H1 (cell line): ENCODE data around the gene PRKAB1. TPM values are rescaled to one million over a fixed set of nuclear protein-coding genes. Genes with fewer than 3 reads are reported as not detected.

Experiments
- CTCF ChIA-PET: fragments of 300-600 bp; sonication (Branson Sonifier 250); formaldehyde crosslinking; loops from one replicate; lab custom pipeline; 2021; ENCODE audit not compliant: partially characterized antibody; lab: Charles Lee
- POLR2A ChIA-PET: fragments of 300-600 bp; sonication (Branson Sonifier 250); formaldehyde crosslinking; loops from one replicate; lab custom pipeline; 2021; ENCODE audit warnings: inconsistent platforms; ENCODE audit not compliant: partially characterized antibody; lab: Charles Lee
- DNase-seq, 2 experiments: peaks; one replicate each; pipeline versions ENCODE4 v3.0.0 to v3.0.0-alpha.2; 2010 to 2022; ENCODE audit warnings: low spot score in 2 of 2, low read depth in 1 of 2, mixed read lengths in 1 of 2
- FAIRE-seq: peaks from 2 replicates; lab custom pipeline; 2011; peaks lifted over from hg19 to GRCh38; lab: Jason Lieb, UNC
- H2AFZ ChIP-seq: 2 replicates; pipeline ENCODE4 v1.8.1; 2012; ENCODE audit warnings: low read length, inconsistent platforms
- H2AK5ac ChIP-seq: 2 replicates; pipeline ENCODE4 v1.6.1; 2013; ENCODE audit warnings: low read depth, low read length
- H2BK120ac ChIP-seq: replicated peaks from 2 replicates; pipeline ENCODE3; 2013; ENCODE audit warnings: low read depth, low read length, inconsistent platforms
- H2BK12ac ChIP-seq: 2 replicates; pipeline ENCODE4 v1.6.1; 2013; ENCODE audit warnings: low read depth, low read length
- H2BK15ac ChIP-seq: 2 replicates; pipeline ENCODE4 v1.6.1; 2013; ENCODE audit warnings: low read length
- H2BK20ac ChIP-seq: 2 replicates; pipeline ENCODE4 v1.6.1; 2013; ENCODE audit warnings: low read length
- H2BK5ac ChIP-seq: 2 replicates; pipeline ENCODE4 v1.6.1; 2013; ENCODE audit warnings: low read depth, low read length
- H3K14ac ChIP-seq: 2 replicates; pipeline ENCODE4 v1.6.1; 2013; ENCODE audit warnings: inconsistent platforms; ENCODE audit not compliant: insufficient read length
- H3K18ac ChIP-seq: 2 replicates; pipeline ENCODE4 v1.6.1; 2013; ENCODE audit warnings: low read length; ENCODE audit errors: extremely low read depth
- H3K23ac ChIP-seq: 2 replicates; pipeline ENCODE4 v1.6.1; 2013; ENCODE audit warnings: inconsistent platforms; ENCODE audit not compliant: insufficient read length
- H3K23me2 ChIP-seq: 2 replicates; pipeline ENCODE4 v1.6.1; 2013; ENCODE audit warnings: low read depth, low read length
- H3K27ac ChIP-seq: 2 replicates; pipeline ENCODE4 v1.6.1; 2011; ENCODE audit warnings: low read depth, low read length, inconsistent platforms
- H3K27me3 ChIP-seq, 4 experiments: replicated peaks in 1 of 4; 1 replicate in 1 of 4; 2 replicates in 3 of 4; pipeline versions ENCODE4 v1.6.1 to v1.8.1; 2011 to 2013; ENCODE audit warnings: low read length in 3 of 4, mild to moderate bottlenecking in 3 of 4, inconsistent platforms in 2 of 4, mixed read lengths in 2 of 4, moderate library complexity in 1 of 4; ENCODE audit not compliant: control insufficient read depth in 3 of 4, insufficient read depth in 3 of 4; ENCODE audit errors: extremely low read depth in 1 of 4
- H3K36me3 ChIP-seq, 4 experiments: 2 replicates each; pipeline versions ENCODE4 v1.6.1 to v1.8.1; 2011 to 2013; ENCODE audit warnings: mild to moderate bottlenecking in 4 of 4, low read length in 3 of 4, moderate library complexity in 2 of 4, control low read depth in 1 of 4, inconsistent platforms in 1 of 4; ENCODE audit not compliant: insufficient read depth in 4 of 4, control insufficient read depth in 2 of 4
- H3K4ac ChIP-seq: replicated peaks from 2 replicates; pipeline ENCODE3; 2013; ENCODE audit warnings: low read length, low read depth, mixed read lengths, inconsistent platforms; ENCODE audit not compliant: insufficient read length
- H3K4me1 ChIP-seq, 4 experiments: replicated peaks in 1 of 4; 1 replicate in 1 of 4; 2 replicates in 3 of 4; pipeline versions ENCODE4 v1.6.1 to v1.8.1; 2011 to 2013; ENCODE audit warnings: low read length in 3 of 4, inconsistent platforms in 2 of 4, mixed read lengths in 1 of 4; ENCODE audit not compliant: insufficient read depth in 4 of 4, control insufficient read depth in 3 of 4
- H3K4me2 ChIP-seq, 2 experiments: 2 replicates each; pipeline versions ENCODE4 v1.6.1 to v1.8.1; 2011 to 2013; ENCODE audit warnings: low read depth in 2 of 2, low read length in 2 of 2, control low read depth in 1 of 2, inconsistent platforms in 1 of 2, mild to moderate bottlenecking in 1 of 2; ENCODE audit not compliant: insufficient read depth in 1 of 2
- H3K4me3 ChIP-seq, 4 experiments: fragments of 200-600, 300-600 bp in 1 of 4; sonication (generic), shearing (Covaris generic), sonication (Bioruptor Twin) in 1 of 4; 2 replicates each; pipeline versions ENCODE4 v1.5.1 to v1.8.1; 2011 to 2016; ENCODE audit warnings: low read length in 4 of 4, low read depth in 3 of 4, control low read depth in 2 of 4, inconsistent platforms in 2 of 4, mild to moderate bottlenecking in 2 of 4, mixed read lengths in 1 of 4, moderate library complexity in 1 of 4; ENCODE audit not compliant: insufficient read depth in 2 of 4; ENCODE audit errors: extremely low read depth in 1 of 4
- H3K56ac ChIP-seq: replicated peaks from 2 replicates; pipeline ENCODE3; 2013; ENCODE audit warnings: low read depth, mild to moderate bottlenecking, mixed read lengths, low read length, inconsistent platforms; ENCODE audit not compliant: insufficient read length
- H3K79me1 ChIP-seq: 2 replicates; pipeline ENCODE4 v1.6.1; 2013; ENCODE audit warnings: low read depth, low read length, control low read depth
- H3K79me2 ChIP-seq, 2 experiments: 2 replicates each; pipeline versions ENCODE4 v1.6.1 to v1.8.1; 2012 to 2013; ENCODE audit warnings: low read length in 2 of 2, mild to moderate bottlenecking in 2 of 2, inconsistent platforms in 1 of 2; ENCODE audit not compliant: insufficient read depth in 2 of 2, control insufficient read depth in 1 of 2
- H3K9ac ChIP-seq, 4 experiments: replicated peaks in 1 of 4; 1 replicate in 1 of 4; 2 replicates in 3 of 4; pipeline versions ENCODE4 v1.6.1 to v1.8.1; 2011 to 2013; ENCODE audit warnings: low read depth in 3 of 4, low read length in 3 of 4, control low read depth in 2 of 4, mild to moderate bottlenecking in 2 of 4, moderate library complexity in 2 of 4, inconsistent platforms in 1 of 4; ENCODE audit errors: extremely low read depth in 1 of 4
- H3K9me3 ChIP-seq, 2 experiments: 2 replicates each; pipeline versions ENCODE4 v1.6.1 to v1.8.1; 2012 to 2013; ENCODE audit warnings: mild to moderate bottlenecking in 2 of 2, moderate library complexity in 2 of 2, control low read depth in 1 of 2, inconsistent platforms in 1 of 2, low read depth in 1 of 2, low read length in 1 of 2, mixed read lengths in 1 of 2; ENCODE audit not compliant: insufficient read depth in 2 of 2
- H4K20me1 ChIP-seq, 2 experiments: replicated peaks in 1 of 2; 2 replicates each; pipeline versions ENCODE3 to v1.8.1; 2011 to 2013; ENCODE audit warnings: inconsistent platforms in 2 of 2, low read length in 2 of 2, mild to moderate bottlenecking in 1 of 2; ENCODE audit not compliant: insufficient read depth in 2 of 2, control insufficient read depth in 1 of 2
- H4K5ac ChIP-seq: 2 replicates; pipeline ENCODE4 v1.6.1; 2013; ENCODE audit warnings: low read length, low read depth, mixed read lengths, inconsistent platforms; ENCODE audit not compliant: insufficient read length
- H4K8ac ChIP-seq: 2 replicates; pipeline ENCODE4 v1.8.0; 2013; ENCODE audit warnings: mild to moderate bottlenecking, moderate library complexity, low read length, inconsistent platforms; ENCODE audit not compliant: insufficient read depth; ENCODE audit errors: extremely low read depth
- H4K91ac ChIP-seq: replicated peaks from 2 replicates; pipeline ENCODE3; 2013; ENCODE audit warnings: low read length, mixed read lengths, inconsistent platforms; ENCODE audit not compliant: insufficient read length
- WGBS, 2 experiments: shearing (Covaris generic) in 1 of 2; methylation state at CpG; one replicate each; pipeline versions ENCODE4 v1.1.6 to v1.1.7; 2013 to 2015; ENCODE audit warnings: low lambda C conversion rate in 2 of 2, mixed read lengths in 2 of 2, inconsistent platforms in 1 of 2, low coverage in 1 of 2, missing lambda C conversion rate in 1 of 2; ENCODE audit not compliant: insufficient replicate concordance in 2 of 2, insufficient coverage in 1 of 2, insufficient read length in 1 of 2; ENCODE audit errors: extremely low coverage in 1 of 2, missing lambda C conversion rate in 1 of 2; 5-methylcytosine and 5-hydroxymethylcytosine counted together
- polyA plus RNA-seq, 7 experiments: library from polyadenylated mRNA; depleted of rRNA in 3 of 7; stranded (reverse) in 5 of 7; unstranded in 2 of 7; fragments of >200 nt in 5 of 7; fragments of 200-250 nt in 2 of 7; gene quantifications; 1 replicate in 5 of 7; 2 replicates in 1 of 7; 4 replicates in 1 of 7; pipeline versions ENCODE4 v1.2.1 to v1.2.3, GENCODE V29; 2011 to 2013; ENCODE audit warnings: missing spikeins in 2 of 7, mixed read lengths in 2 of 7
- total RNA-seq: library from RNA; stranded (reverse); fragmentation: NEBNext Ultra II Directional; extraction: Animal tissue kit (Norgen Biotek cat#: 25700); gene quantifications from 2 replicates; pipeline ENCODE4 v1.2.1, GENCODE V29; 2021

Gene PRKAB1
- total and polyA plus RNA-seq, 2 of the 8 experiments (the other 6 are each of a cell fraction or from before 2014, with no cell fraction given): 24.0 to 32.1 TPM

GRCh38 chr12:119665164-119665929, 2.6 kb upstream of the PRKAB1 start:
- POLR2A ChIA-PET: no interaction called here
- DNase-seq: no peak
- Histone ChIP-seq H2BK5ac (no peak overlapping the region), H3K4me1 (peaks cover 0 to 5% (median 1%) of the 10 kb centered on the region in 4 experiments; a peak in 2 of 7 replicates), H2BK15ac (no peak overlapping the region), H3K23ac (no peak overlapping the region), H3K14ac (no peak overlapping the region), H4K20me1 (peaks cover 0 to 1% of the 10 kb centered on the region in 2 experiments), H3K18ac (no peak overlapping the region), H3K36me3 (peaks cover 0 to 7% (median 3%) of the 10 kb centered on the region in 4 experiments; a peak in 4 of 8 replicates), H3K79me1 (no peaks in the 10 kb centered on the region), H3K56ac (no peak overlapping the region), H3K27me3 (no peaks in the 10 kb centered on the region; a peak in 1 of 7 replicates), H3K79me2 (peaks cover 0 to 18% of the 10 kb centered on the region in 2 experiments; a peak in 3 of 4 replicates), H2BK20ac (0 out of 2 replicates have a peak overlapping the region, but pooled peaks have one; percentile 29), H3K4me3 (no peak overlapping the region), H2BK120ac (no peak overlapping the region), H4K91ac (no peak overlapping the region), H2AFZ (no peak overlapping the region; the same call in 1 of the 2 replicates), H4K5ac (no peak overlapping the region), H2BK12ac (no peak overlapping the region), H3K9ac (no peak overlapping the region), H2AK5ac (no peak overlapping the region), H3K4me2 (no peak overlapping the region), H4K8ac (no peak overlapping the region), H3K9me3 (no peaks in the 10 kb centered on the region), H3K23me2 (peaks cover 4% of the 10 kb centered on the region; the same call in 1 of the 2 replicates), H3K27ac (no peak overlapping the region), H3K4ac (no peak overlapping the region)
- 85% methylated on average over 4 of the region's 4 CpGs; no CpG with 5 or more reads in 1 of the 2 experiments for WGBS, 2 experiments
- no peak for FAIRE-seq
- CTCF ChIA-PET: interaction anchor here (0.9 to 2.2 kb wide), 4 partner anchors 17 to 169 kb away, joined by 3 to 7 read pairs (median 3); no protein-coding TSS in a partner anchor
